GM23338 (cell line): ENCODE results near the gene CPB2. TPM values are rescaled to one million over a fixed set of nuclear protein-coding genes. Genes with fewer than 3 reads are reported as not detected.

ENCODE experiments used
- ATAC-seq: fragments of 200-7000 bp; cut with Tn5 transposase; 3 replicates; pipeline ENCODE4 v1.9.1; 2020
- DNase-seq: peaks from one replicate; pipeline ENCODE4 v3.0.0-alpha.2; 2015; ENCODE audit warnings: low spot score
- H2AFZ ChIP-seq: fragments of 200-600 bp; sonication (generic); 2 replicates; pipeline ENCODE4 v1.8.0; 2016; ENCODE audit warnings: antibody characterized with exemption, mild to moderate bottlenecking, moderate library complexity
- H3F3A ChIP-seq: fragments of 200-600 bp; sonication (generic); replicated peaks from 2 replicates; pipeline ENCODE4 v1.8.0; 2017; ENCODE audit warnings: antibody characterized with exemption, mixed run types, low read depth
- H3K27ac ChIP-seq: fragments of 200-600 bp; sonication (generic); 2 replicates; pipeline ENCODE4 v1.6.1; 2016; ENCODE audit warnings: low read depth
- H3K27me3 ChIP-seq: fragments of 200-600 bp; sonication (generic); 2 replicates; pipeline ENCODE4 v1.8.0; 2016; ENCODE audit warnings: mild to moderate bottlenecking, mixed run types, moderate library complexity; ENCODE audit not compliant: insufficient read depth
- H3K36me3 ChIP-seq: fragments of 200-600 bp; sonication (generic); 2 replicates; pipeline ENCODE4 v1.8.0; 2016; ENCODE audit warnings: mild to moderate bottlenecking; ENCODE audit not compliant: insufficient read depth
- H3K4me1 ChIP-seq: fragments of 200-600 bp; sonication (generic); 2 replicates; pipeline ENCODE4 v1.8.0; 2016; ENCODE audit warnings: mild to moderate bottlenecking, moderate library complexity; ENCODE audit not compliant: insufficient read depth
- H3K4me2 ChIP-seq: fragments of 200-600 bp; sonication (generic); 2 replicates; pipeline ENCODE4 v1.7.1; 2017; ENCODE audit warnings: mixed run types
- H3K4me3 ChIP-seq: fragments of 200-600 bp; sonication (generic); 2 replicates; pipeline ENCODE4 v1.6.1; 2016; ENCODE audit warnings: mixed run types
- H3K79me2 ChIP-seq: fragments of 200-600 bp; sonication (generic); replicated peaks from 2 replicates; pipeline ENCODE4 v1.8.0; 2017; ENCODE audit warnings: mild to moderate bottlenecking; ENCODE audit not compliant: insufficient read depth
- H3K9me2 ChIP-seq: fragments of 200-600 bp; sonication (generic); 2 replicates; pipeline ENCODE4 v1.8.0; 2017; ENCODE audit not compliant: insufficient read depth
- H4K20me1 ChIP-seq: fragments of 200-600 bp; sonication (generic); replicated peaks from 2 replicates; pipeline ENCODE4 v1.8.0; 2017; ENCODE audit warnings: mild to moderate bottlenecking; ENCODE audit not compliant: insufficient read depth
- H3K27ac Mint-ChIP-seq: 2 replicates; pipeline ENCODE4 v1.8.0; 2020; ENCODE audit warnings: inconsistent platforms, mild to moderate bottlenecking, moderate library complexity, mixed read lengths
- H3K27me3 Mint-ChIP-seq: 3 replicates; pipeline ENCODE4 v1.8.0; 2022; ENCODE audit warnings: low read depth, mild to moderate bottlenecking, moderate library complexity, mixed read lengths, inconsistent platforms; ENCODE audit not compliant: insufficient read depth, poor library complexity
- H3K36me3 Mint-ChIP-seq: 3 replicates; pipeline ENCODE4 v1.8.0; 2021; ENCODE audit warnings: low read depth, mild to moderate bottlenecking, inconsistent platforms, moderate library complexity, mixed read lengths
- H3K4me1 Mint-ChIP-seq: 3 replicates; pipeline ENCODE4 v1.8.0; 2020; ENCODE audit warnings: mild to moderate bottlenecking, inconsistent platforms, mixed read lengths
- H3K4me3 Mint-ChIP-seq: 3 replicates; pipeline ENCODE4 v1.8.0; 2021; ENCODE audit warnings: moderate library complexity, mild to moderate bottlenecking, inconsistent platforms, mixed read lengths
- H3K9me3 Mint-ChIP-seq: 3 replicates; pipeline ENCODE4 v1.8.0; 2020; ENCODE audit warnings: moderate library complexity, mild to moderate bottlenecking, inconsistent platforms, mixed read lengths
- CREB1 ChIP-seq: fragments of 250-450 bp; sonication (Bioruptor Pico); IDR thresholded peaks from 2 replicates; pipeline ENCODE4 v1.5.0; 2020; ENCODE audit warnings: low read depth, mild to moderate bottlenecking, moderate library complexity
- EZH2phosphoT487 ChIP-seq: fragments of 200-600 bp; sonication (generic); IDR thresholded peaks from one replicate; pipeline ENCODE4 v1.8.1; 2018; ENCODE audit warnings: antibody characterized with exemption; ENCODE audit not compliant: unreplicated experiment
- NANOG ChIP-seq: IDR thresholded peaks from 2 replicates; pipeline ENCODE4 v1.6.1; 2016; ENCODE audit warnings: antibody characterized with exemption, borderline replicate concordance
- STAT1 ChIP-seq: IDR thresholded peaks from one replicate; pipeline ENCODE4 v1.6.1; 2016; ENCODE audit warnings: antibody characterized with exemption; ENCODE audit not compliant: unreplicated experiment
- ZNF114 ChIP-seq: fragments of 250-450 bp; sonication (Bioruptor Pico); IDR thresholded peaks from 2 replicates; pipeline ENCODE4 v1.5.0; 2020; ENCODE audit warnings: mild to moderate bottlenecking, moderate library complexity
- ZNF331 ChIP-seq: fragments of 250-450 bp; sonication (Bioruptor Pico); IDR thresholded peaks from 2 replicates; pipeline ENCODE4 v1.5.0; 2020; ENCODE audit warnings: low read depth, mild to moderate bottlenecking, moderate library complexity
- polyA plus RNA-seq: library from polyadenylated mRNA; unstranded; fragments of >200 nt; fragmentation: Nextera tagmentation; extraction: Ambion mirVana; gene quantifications from 2 replicates; pipeline ENCODE4 v1.2.1, GENCODE V29; 2016
- total RNA-seq: library from RNA; depleted of rRNA; stranded (reverse); fragments of >200 nt; shearing (Covaris generic); gene quantifications from 2 replicates; pipeline ENCODE4 v1.2.3, GENCODE V29; 2014
- TF ChIP-seq, protein P1 (sequence below): fragments of 250-450 bp; sonication (Bioruptor Pico); IDR thresholded peaks from 2 replicates; pipeline ENCODE4 v1.5.0; 2020; ENCODE audit warnings: mild to moderate bottlenecking, moderate library complexity
- TF ChIP-seq, protein P2 (sequence below): IDR thresholded peaks from one replicate; pipeline ENCODE4 v1.6.1; 2018; ENCODE audit warnings: antibody characterized with exemption; ENCODE audit not compliant: unreplicated experiment

CPB2 gene
- total and polyA plus RNA-seq, 2 experiments from 2014 or later: 0.47 TPM; not detected in 1

DNA sequence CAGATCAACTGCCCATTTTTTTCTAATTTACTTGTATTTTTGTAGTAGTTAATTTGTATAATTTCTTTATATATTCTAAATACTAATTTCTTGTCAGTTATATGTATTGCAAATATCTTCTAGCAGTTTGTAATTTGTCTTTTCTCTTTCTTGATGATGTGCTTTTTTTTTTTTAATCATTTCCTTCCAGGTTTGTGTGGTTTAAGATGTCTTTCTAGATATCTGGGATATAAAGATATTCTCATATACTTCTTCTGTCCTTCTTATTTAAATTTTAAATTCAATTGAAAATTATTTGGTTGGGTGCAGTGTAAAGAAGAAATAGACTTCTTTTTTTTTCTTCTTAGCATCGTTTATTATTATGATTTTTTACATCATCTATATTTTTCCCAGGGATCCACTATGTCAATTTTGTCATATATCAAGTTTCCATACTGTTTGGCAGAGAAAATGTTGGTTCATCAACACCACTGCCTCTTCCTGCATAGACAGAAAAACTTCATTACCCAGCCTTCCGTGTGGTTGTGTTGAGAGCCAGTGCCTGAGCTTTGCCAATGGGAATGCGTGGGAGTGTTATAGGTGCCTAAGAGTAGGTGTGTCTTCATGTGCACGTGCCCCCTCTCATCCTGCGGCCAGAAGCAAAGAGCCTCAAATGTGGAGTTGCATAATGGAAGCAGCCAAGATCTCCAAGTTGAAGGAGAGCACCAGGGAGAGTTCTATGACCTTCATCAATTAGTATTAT, 15.8 kb downstream of the CPB2 start (continued):
- TF ChIP-seq, protein P1, sequence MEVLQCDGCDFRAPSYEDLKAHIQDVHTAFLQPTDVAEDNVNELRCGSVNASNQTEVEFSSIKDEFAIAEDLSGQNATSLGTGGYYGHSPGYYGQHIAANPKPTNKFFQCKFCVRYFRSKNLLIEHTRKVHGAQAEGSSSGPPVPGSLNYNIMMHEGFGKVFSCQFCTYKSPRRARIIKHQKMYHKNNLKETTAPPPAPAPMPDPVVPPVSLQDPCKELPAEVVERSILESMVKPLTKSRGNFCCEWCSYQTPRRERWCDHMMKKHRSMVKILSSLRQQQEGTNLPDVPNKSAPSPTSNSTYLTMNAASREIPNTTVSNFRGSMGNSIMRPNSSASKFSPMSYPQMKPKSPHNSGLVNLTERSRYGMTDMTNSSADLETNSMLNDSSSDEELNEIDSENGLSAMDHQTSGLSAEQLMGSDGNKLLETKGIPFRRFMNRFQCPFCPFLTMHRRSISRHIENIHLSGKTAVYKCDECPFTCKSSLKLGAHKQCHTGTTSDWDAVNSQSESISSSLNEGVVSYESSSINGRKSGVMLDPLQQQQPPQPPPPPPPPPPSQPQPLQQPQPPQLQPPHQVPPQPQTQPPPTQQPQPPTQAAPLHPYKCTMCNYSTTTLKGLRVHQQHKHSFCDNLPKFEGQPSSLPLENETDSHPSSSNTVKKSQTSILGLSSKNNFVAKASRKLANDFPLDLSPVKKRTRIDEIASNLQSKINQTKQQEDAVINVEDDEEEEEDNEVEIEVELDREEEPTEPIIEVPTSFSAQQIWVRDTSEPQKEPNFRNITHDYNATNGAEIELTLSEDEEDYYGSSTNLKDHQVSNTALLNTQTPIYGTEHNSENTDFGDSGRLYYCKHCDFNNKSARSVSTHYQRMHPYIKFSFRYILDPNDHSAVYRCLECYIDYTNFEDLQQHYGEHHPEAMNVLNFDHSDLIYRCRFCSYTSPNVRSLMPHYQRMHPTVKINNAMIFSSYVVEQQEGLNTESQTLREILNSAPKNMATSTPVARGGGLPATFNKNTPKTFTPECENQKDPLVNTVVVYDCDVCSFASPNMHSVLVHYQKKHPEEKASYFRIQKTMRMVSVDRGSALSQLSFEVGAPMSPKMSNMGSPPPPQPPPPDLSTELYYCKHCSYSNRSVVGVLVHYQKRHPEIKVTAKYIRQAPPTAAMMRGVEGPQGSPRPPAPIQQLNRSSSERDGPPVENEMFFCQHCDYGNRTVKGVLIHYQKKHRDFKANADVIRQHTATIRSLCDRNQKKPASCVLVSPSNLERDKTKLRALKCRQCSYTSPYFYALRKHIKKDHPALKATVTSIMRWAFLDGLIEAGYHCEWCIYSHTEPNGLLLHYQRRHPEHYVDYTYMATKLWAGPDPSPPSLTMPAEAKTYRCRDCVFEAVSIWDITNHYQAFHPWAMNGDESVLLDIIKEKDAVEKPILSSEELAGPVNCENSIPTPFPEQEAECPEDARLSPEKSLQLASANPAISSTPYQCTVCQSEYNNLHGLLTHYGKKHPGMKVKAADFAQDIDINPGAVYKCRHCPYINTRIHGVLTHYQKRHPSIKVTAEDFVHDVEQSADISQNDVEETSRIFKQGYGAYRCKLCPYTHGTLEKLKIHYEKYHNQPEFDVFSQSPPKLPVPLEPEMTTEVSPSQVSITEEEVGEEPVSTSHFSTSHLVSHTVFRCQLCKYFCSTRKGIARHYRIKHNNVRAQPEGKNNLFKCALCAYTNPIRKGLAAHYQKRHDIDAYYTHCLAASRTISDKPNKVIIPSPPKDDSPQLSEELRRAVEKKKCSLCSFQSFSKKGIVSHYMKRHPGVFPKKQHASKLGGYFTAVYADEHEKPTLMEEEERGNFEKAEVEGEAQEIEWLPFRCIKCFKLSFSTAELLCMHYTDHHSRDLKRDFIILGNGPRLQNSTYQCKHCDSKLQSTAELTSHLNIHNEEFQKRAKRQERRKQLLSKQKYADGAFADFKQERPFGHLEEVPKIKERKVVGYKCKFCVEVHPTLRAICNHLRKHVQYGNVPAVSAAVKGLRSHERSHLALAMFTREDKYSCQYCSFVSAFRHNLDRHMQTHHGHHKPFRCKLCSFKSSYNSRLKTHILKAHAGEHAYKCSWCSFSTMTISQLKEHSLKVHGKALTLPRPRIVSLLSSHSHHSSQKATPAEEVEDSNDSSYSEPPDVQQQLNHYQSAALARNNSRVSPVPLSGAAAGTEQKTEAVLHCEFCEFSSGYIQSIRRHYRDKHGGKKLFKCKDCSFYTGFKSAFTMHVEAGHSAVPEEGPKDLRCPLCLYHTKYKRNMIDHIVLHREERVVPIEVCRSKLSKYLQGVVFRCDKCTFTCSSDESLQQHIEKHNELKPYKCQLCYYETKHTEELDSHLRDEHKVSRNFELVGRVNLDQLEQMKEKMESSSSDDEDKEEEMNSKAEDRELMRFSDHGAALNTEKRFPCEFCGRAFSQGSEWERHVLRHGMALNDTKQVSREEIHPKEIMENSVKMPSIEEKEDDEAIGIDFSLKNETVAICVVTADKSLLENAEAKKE (CRISPR knock-in tag): no peak
- no peak for TF ChIP-seq ZNF331 (CRISPR knock-in tag)
- TF ChIP-seq NANOG: no peak
- no peak for TF ChIP-seq ZNF114 (CRISPR knock-in tag)

DNA sequence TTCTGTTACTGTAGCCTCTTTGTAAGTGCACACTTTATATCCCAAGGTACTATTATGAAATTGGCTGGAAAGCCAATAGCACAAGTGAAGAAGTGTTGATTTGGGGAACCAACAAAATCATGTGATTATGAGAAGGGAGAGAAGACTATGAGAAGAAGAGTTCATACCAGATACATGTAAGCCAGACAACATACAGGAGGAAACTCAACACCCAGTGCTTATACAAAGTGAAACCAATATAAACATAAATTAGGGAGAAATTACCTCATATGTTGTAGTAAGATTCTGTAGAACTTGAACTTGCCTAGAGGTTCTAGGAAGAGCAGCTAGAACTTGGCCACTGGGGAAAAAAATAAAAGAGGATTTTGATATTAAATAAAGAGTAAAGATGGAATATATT, 17.4 kb downstream of the CPB2 start:
- no peak overlapping the region for H3K27ac Mint-ChIP-seq
- Histone ChIP-seq H3K27me3 (no peaks in the 10 kb centered on the region), H2AFZ (no peak overlapping the region), H4K20me1 (no peaks in the 10 kb centered on the region), H3K27ac (no peak overlapping the region), H3K79me2 (no peaks in the 10 kb centered on the region), H3K4me3 (no peak overlapping the region), H3F3A (no peaks in the 10 kb centered on the region), H3K9me2 (peaks cover 6% of the 10 kb centered on the region; the same call in 1 of the 2 replicates), H3K4me1 (no peaks in the 10 kb centered on the region), H3K4me2 (no peak overlapping the region), H3K36me3 (no peaks in the 10 kb centered on the region)
- H3K4me1 Mint-ChIP-seq: no peaks in the 10 kb centered on the region
- H3K27me3 Mint-ChIP-seq: no peaks in the 10 kb centered on the region
- no peaks in the 10 kb centered on the region for H3K9me3 Mint-ChIP-seq
- ATAC-seq (no peak), DNase-seq (no peak)
- H3K36me3 Mint-ChIP-seq: no peaks in the 10 kb centered on the region
- TF ChIP-seq, protein P2, sequence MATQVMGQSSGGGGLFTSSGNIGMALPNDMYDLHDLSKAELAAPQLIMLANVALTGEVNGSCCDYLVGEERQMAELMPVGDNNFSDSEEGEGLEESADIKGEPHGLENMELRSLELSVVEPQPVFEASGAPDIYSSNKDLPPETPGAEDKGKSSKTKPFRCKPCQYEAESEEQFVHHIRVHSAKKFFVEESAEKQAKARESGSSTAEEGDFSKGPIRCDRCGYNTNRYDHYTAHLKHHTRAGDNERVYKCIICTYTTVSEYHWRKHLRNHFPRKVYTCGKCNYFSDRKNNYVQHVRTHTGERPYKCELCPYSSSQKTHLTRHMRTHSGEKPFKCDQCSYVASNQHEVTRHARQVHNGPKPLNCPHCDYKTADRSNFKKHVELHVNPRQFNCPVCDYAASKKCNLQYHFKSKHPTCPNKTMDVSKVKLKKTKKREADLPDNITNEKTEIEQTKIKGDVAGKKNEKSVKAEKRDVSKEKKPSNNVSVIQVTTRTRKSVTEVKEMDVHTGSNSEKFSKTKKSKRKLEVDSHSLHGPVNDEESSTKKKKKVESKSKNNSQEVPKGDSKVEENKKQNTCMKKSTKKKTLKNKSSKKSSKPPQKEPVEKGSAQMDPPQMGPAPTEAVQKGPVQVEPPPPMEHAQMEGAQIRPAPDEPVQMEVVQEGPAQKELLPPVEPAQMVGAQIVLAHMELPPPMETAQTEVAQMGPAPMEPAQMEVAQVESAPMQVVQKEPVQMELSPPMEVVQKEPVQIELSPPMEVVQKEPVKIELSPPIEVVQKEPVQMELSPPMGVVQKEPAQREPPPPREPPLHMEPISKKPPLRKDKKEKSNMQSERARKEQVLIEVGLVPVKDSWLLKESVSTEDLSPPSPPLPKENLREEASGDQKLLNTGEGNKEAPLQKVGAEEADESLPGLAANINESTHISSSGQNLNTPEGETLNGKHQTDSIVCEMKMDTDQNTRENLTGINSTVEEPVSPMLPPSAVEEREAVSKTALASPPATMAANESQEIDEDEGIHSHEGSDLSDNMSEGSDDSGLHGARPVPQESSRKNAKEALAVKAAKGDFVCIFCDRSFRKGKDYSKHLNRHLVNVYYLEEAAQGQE: no peak
- TF ChIP-seq NANOG (no peak), EZH2phosphoT487 (no peak), STAT1 (no peak), ZNF114 (CRISPR knock-in tag) (no peak), CREB1 (CRISPR knock-in tag) (no peak)
- H3K4me3 Mint-ChIP-seq: no peak overlapping the region
